EH (cell line): ENCODE results near the gene OGFOD2.
A peak's percentile ranks its signal among the peaks of the same experiment; 100 is the strongest.

Experiments used
- DNase-seq: peaks from one replicate; pipeline ENCODE4 v3.0.0-alpha.2; 2015; ENCODE audit warnings: low read depth

Gene OGFOD2

DNA sequence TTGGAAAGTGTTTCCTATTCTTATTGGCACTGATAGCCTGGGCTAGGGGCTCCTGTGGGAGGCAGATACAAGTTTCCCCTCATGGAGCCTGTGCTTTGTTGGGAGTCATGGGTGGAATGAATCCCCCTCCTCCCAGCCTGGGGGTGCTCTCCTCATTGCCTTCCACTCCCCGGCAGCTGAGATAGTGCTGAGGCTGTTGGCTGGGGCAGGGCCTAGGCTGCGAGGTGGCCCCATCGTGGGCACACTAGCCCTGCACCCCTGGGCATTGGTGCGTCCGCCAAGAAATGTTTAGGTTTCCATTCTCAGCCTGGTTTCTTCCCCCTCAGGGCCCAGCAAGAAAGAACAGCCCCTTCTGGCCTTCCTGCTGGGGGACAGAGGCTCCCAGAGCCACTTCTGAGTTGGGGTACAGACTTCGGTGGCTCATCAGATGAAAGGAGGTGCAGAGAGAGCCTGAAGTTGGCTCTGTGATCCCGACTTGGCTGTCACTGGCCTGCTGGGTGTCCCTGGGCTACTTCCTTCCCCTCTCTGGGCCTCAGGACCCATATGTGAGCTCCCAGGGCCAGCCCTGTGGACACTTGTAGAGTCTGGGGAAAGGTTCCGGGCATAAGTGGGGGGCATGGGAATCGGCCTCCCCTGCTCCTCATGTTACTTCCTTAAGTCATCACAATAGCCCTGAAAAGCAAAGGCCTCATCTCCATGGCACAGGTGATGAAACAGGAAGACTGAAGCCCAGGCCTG is 2.8 kb downstream of the OGFOD2 start:
- no peak for DNase-seq

DNA sequence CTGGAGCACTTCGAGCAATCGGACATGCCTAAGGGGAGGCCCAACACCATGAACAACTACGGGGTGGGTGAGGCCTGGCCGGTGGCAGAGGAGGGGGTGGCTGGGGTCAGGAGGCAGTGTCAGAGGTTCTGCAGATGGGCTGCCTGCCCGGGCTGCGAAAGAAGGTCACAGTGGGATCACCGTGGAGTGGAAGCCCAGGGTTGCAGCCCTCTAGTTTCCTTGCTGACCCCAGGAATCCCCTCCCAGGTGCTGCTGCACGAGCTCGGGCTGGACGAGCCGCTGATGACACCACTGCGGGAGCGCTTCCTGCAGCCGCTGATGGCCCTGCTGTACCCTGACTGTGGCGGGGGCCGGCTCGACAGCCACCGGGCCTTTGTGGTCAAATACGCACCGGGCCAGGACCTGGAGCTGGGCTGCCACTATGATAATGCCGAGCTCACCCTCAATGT is 3.5 kb downstream of the OGFOD2 start:
- DNase-seq: no peak

DNA sequence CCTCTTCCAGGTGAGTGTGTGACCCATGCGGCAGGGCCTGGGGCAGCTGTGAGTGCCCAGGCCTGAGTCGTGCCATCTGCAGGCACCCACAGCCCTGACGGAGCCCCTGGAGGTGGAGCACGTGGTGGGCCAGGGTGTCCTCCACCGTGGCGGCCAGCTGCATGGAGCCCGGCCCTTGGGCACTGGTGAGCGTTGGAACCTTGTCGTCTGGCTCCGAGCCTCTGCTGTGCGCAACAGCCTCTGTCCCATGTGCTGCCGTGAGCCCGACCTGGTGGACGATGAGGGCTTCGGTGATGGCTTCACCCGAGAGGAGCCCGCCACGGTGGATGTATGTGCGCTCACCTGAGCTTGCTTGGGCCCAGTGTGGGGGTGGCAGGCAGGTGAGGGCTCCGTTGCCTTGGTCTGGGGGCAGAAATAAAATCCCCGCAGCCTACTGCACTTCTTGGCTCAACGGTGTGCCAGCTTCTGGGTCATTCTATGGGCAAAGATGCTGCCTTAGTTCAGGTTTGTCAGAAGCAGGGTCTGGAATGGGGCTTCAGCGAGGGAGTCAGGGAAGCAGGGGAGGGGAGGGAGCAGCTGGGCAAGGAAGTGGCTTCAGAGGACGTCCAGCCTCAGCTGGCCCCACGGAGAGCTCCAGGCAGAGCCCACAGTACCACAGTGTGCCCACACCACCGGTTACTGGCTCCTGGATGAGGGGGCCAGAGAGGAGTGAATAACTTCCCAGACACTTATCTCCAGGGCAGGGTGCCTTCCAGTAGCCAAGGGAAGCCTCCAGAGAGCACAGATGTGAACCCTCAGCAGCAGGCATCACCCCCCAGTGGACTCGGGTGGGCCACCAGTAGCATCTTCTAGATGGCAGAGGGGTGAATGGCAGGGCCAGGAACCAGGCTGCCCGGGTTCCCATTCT is 4.2 kb downstream of the OGFOD2 start:
- DNase-seq: no peak

DNA sequence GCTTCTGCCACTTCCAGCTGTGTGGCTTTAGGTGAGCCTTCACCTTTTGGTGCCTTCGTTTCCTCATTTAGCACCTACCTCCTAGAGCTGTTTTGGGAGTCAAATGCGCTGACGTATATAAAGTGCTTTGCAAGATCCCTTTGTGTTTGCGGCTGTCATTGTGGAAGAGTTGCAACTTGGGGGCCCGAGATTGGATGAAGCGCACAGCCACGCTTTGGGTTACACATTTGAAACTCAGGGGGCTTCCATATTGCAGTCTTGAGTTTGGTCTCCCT is 4.8 kb downstream of the OGFOD2 start:
- no peak for DNase-seq

DNA sequence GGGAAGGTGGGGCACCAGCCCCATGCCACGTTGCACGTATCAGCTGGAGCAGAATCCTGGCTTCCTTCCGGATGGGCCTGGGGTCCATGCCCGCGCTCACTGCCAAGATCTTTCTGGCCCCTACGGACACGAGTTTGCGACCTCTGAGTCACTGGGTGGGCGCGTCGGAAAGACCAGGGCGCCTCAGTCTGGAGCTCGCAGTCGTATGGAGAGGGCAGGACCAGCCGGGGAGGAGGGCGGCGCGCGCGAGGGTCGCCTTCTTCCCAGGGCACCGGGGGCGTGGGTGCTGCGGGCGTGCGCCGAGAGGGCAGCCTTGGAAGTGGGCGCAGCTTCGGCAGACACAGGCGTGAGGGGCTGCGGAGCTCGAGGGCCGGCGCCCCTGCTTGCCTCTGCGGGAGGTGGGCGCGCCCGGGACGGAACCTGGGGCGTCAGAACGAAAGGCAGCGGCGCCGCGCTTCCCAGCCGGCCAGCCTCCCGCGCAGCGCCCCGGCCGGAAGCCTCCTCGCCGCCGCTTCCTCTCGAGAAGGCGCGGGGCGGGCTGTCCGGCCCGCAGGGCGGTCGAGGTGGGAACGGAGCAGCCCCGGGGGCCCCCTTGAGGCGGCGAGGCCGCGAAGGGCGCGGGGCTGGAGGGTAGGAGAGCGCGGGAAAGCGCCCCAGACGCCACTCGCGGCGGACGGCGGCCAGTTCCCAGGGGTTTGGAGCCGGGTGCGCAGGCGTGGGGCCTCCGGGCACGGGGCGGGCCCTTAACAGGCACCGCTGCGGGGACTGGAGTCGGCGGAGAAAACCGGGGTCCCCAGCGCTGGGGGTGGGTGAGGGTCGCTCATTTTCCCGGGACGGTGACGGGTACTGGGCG is 5.4 kb downstream of the OGFOD2 start, which contains the start of gene ARL6IP4:
Gene ARL6IP4, plus strand, starts transcription at position 499 of the 853 bp plus-strand sequence. CDS start 459 bp downstream, outside the sequence.
- peak; percentile 71 for DNase-seq

DNA sequence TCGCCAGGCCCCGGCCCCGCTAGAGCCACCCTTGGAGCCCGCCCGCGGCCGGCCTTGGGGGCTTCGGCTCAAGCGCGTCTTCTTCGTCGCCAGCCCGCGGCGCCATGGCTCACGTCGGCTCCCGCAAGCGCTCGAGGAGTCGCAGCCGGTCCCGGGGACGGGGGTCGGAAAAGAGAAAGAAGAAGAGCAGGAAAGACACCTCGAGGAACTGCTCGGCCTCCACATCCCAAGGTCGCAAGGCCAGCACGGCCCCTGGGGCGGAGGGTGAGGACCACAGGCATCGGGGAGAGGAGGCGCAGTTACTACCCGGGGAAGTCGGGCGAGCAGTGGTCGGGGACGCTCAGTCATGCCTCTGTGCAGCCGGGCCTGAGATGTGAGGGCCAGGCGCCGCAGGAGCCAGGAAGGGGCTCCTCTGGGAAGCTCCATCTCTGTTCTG is 6.0 kb downstream of the OGFOD2 start:
- peak; percentile 34 for DNase-seq

DNA sequence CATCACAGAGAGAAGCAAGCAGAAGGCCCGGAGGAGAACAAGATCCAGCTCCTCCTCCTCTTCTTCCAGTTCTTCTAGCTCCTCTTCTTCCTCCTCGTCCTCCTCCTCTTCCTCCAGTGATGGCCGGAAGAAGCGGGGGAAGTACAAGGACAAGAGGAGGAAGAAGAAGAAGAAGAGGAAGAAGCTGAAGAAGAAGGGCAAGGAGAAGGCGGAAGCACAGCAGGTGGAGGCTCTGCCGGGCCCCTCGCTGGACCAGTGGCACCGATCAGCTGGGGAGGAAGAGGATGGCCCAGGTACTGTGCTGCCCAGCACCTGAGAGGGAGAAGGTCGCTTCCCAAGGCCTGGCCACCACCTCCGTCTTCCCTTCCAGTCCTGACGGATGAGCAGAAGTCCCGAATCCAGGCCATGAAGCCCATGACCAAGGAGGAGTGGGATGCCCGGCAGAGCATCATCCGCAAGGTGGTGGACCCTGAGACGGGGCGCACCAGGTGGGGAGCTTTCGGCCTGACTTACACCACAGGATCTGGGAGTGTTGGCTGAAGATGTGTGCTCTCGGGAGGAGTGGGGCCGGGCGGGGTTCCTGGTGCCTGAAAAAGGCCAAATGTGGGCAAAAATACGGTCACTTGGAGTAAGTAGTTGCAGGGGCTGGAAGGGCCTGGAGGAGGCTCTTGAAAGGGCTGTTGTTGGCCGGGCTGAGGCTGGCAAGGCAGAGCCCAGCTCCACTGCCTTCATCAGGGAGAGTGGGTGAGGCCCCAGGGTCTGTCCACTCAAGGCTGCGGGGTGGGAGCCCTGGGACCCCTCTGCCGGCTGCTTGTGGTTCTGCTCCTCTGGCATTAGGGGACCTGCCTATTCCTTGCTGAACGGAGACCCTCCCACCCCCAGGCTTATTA is 6.8 kb downstream of the OGFOD2 start:
- peak; percentile 4 for DNase-seq

DNA sequence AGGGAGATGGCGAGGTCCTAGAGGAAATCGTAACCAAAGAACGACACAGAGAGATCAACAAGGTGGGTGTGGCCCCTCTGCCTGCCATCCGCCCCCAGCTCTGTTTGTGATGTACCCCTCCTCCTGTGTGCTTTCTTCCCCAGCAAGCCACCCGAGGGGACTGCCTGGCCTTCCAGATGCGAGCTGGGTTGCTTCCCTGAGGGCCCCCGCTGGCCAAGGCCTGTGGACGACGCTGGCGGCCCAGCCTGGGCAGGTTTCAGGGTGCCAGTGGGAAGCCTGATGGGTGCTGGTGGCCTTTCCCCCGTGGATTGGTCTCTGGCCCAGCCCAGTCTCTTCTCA is 7.4 kb downstream of the OGFOD2 start:
- no peak for DNase-seq

DNA sequence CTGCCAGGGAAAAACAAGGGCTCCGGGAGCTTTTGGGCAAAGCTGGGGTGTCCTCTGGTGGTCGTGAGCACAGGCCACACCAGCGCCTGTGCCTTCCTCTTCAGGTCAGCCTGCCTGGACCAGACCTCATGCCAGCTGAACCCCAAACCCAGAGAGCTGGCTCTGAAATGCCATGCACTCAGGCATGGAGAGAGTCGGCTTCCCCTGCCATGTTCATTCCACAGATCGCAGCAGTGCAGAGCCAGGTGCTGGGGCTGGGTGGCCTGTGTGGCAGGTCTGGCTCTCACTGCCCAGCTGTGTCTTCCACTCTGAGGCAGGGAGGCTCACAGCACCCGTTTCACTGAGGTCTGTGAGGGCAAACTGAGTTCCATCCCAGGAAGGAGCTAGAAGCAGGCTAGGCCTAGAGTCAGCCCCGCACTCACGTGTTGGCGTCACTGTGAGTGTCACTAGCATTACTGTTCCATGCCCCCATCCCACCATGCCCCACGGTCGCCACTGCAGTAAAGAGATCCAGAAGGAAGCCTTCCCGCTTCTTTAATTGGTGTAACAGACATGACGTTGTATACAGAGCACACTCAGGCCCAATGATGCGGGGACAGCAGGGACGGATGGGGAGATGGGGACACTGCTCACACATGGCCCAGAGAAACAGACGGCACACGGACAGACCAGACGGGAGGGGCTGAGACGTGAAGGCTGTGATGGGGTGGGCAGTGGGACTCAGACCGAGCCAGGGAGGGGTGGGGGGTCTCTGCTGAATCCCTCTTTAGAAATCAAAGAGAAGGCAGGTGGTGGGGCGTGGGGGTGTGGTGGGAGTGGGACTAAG is 8.1 kb downstream of the OGFOD2 start:
- DNase-seq: no peak

DNA sequence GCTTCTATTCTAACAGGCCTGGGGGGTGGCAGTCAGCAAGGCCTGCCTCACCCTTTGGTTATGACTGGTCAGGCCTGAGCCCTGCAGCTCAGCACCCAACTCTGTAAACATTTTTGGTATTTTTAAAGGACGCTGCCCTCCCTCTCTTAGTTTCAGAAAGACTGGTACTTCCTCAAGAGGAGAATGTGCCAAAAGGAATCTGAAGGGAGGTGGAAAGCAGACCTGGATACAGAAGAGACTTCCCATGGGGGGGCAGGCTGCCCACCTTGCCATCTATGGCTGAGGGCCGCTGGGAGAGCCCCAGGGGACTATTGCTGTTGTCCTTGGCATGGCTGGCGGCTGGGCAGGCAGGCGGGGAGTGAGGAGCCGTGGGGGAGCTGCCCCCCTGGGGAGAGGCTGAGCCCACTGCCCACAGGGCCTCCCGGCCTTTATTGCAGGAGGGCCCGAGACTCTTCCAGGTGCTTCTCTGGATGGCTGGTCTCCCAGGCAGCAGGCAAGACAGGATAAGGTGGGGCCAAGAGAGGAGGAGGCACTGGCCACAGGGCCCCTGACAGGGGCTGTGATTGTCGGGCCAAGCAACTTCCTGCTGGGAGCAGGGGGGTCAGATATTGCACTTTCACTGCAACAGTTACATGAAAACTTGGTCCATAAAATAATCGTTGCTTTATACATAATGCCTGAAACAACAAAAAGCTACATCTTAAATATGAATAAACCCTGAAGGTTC is 8.9 kb downstream of the OGFOD2 start:
- DNase-seq: no peak

DNA sequence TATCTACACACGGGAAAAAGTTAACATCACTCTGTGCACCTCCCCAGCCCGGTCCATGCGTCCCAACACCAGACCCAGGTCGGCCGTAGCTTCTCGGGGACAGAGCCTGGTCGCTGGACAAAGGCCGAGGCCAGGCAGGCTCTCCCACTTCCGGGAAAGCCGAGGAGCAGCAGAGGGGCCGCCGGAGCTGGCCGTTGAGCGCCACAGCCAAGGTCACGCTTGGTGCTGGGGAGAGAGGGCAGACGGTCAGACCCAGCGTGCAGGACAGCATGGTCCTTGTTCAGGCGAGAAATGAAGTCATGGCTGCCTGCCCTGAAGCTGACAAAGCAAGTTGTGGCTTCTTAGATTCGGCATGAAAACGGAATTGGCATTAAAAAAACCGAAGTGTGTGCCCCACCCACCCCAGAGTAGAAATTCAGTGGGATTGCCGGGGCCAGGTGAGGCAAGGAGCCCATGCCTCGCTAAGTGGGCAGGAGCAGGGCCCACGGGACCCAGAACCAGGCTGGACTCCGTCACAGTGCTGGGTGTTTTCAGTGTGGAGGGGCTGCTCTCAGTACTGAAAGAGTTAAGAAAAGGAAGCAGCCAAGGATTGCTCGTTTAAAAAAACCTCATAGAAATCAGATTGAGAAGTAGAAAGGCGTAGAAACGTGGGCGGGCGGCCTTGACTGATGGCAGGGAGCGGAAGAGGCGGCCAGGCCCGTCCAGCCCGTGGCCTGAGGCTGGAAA is 9.7 kb downstream of the OGFOD2 start:
- no peak for DNase-seq

DNA sequence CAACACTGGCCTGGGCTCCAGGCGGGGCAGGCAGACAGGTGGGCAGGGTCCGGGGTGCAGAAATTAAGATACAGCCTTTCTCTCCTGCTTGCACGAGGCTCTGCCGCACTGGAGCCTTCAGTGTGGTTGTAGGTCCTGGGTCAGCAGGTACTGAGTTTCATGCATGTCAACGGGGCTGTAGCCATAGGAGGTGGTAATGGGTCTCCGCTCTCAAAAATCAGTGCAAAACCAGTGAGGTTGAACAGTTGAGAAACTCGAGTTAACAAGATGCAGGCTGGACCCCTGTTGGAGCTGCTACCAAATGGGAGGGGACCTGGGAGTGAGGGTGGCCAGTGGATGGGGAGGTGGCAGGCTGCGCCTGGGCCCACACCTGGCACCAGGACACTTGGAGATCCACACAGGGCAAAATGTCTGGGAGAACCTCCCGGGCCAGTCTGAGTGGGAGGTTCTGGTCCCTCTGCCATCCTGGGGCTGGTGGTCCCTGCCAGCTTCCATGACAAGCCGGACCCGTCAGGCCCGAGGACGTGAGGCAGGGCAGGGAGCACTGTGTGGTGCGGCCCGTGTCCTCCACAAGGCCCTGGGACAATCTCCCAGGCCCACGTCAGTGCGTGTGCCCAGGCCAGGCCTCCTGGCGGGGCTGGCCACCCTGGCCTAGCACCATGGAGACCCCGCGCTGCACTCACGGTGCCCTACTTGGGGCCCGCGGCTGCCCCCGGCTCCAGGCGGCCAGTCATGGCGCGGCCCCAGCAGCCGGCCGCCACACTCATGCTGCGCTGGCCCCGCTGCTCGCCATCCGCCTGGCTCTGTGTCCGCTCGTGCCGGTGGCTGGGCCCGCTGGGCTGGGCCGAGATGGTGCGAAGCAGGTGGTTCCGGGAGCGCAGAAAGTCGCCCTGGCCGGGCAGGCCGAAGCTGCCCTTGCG is 10.6 kb downstream of the OGFOD2 start:
- no peak for DNase-seq

DNA sequence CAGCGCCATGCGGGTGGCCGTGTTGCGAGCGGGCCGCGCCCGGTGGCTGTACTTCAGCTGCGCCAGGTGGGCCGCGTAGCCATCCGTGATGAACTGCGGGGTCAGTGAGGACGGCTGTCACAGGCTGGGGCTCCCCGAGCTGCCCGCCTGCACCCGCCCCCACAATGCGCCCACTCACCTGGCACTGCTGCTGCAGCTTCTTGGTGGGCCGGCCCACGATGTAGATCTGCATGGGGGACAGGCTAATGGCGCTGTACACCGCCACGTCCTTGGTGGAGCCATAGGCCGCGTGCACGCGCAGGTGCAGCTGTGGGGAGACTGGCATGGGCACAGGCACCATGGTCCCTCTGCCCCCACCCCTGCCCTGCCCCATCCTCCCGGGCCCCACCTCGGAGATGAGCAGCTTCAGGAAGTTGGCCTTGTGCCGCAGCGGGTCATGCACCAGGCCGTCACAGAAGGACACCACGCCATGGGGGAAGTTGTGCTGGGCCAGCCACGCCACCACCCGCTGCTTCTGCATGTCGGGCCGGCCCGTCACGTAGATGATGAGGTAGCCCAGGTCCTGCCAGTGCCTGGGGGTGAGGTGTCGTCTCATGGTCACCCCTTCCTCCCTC is 11.3 kb downstream of the OGFOD2 start:
- DNase-seq: no peak

DNA sequence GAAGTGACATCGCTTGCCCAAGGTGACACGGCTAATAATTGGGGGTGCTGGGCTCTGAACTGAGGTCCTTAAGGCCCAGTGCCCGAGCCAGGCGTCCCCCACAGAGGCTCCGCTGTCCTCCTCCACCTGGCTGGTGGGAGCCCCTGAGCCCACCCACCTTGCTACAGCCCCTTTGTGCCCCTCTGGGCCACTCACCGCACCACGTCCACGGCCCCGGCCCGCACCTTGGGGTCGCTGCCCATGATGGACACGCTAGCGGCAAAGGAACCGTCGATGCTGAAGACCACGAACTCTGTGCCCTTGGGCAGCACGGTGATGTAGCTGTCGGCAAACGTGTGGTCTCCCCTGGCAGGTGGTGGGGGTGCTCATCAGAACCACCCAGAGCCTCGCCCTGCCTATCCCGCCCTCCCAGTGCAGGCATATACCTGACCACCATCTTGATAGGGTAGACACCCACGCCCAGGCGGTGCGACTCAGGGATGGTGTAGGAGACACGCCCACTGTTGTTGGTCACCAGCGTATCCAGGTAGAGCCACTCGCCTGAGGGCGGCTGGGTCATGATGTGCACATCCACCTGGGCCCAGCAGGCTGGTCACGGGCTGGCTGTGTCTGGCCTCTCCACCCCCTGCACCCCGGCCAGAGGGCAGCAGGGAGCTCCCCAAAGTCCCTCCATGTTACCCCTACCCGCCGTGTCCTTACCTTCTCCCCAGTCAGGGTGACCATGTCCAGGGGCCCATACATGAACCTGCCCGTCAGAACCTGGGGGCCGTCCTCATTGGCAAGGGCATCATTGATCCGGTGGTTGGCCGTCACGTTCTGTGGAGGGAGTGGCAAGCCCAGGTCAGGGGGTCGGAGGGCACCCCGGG is 12.3 kb downstream of the OGFOD2 start:
- DNase-seq: no peak

DNA sequence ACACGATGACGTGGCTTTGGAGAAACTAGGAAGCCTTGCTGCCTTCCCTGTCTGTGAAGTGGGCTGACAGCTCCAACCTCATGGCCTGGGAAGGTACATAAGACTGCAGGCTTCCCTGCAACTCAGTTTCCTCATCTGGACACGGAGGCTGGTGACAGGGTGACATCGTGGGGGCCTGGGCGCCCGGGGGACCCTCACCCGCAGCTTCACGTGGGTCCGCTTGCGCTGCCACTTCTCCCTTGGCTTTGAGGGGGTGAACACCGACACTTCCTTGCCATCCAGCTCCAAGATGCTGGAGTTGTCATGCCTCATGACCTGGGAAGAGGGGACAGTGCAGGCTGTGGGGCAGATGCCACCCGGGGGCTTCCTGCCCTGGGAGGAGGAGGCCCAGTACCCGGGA is 13.0 kb downstream of the OGFOD2 start:
- no peak for DNase-seq

DNA sequence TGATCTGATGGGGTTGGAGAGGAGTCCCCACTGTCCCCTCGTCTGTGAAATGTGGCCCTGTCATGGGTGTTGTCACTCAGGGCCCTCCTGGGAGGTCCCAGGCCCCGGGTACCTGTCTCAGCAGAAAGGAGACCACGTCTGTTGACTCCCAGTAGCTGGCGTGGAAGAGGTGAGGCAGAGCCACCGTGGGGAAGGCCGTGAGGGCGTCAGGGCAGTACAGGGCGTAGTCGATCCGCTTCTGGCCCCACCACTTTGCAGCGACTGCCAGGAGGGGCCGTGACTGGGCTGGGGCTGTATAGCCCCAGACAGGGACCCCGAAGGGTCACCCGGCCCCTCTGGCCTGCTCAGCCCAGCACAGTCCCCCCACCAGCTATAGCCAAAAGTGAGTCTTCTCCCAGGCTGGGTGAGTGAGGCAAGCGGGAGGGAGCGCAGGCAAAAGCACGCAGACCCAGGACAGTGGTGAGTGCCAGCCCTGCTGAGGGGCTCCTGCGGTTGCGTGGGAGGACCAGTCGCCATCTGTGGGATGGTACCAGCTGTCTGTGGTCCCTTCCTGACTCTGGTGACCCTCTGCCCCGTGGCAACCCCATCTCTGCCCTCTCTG is 13.7 kb downstream of the OGFOD2 start:
- DNase-seq: no peak
